H1 (cell line): ENCODE results near the gene MTMR4. TPM values are rescaled to one million over a fixed set of nuclear protein-coding genes. Genes with fewer than 3 reads are reported as not detected.
A peak's percentile ranks its signal among the peaks of the same experiment; 100 is the strongest.

Experiments used
- CHD2 ChIP-seq: IDR thresholded peaks from 2 replicates; pipeline ENCODE4 v1.6.1; 2012; ENCODE audit warnings: low read length, improper control_type of control experiment
- FOSL1 ChIP-seq: IDR thresholded peaks from 2 replicates; pipeline ENCODE4 v1.6.1; 2011; ENCODE audit warnings: mild to moderate bottlenecking, low read depth, low read length, moderate library complexity; ENCODE audit not compliant: insufficient read depth
- GABPA ChIP-seq: IDR thresholded peaks from 2 replicates; pipeline ENCODE4 v1.6.1; 2011; ENCODE audit warnings: mild to moderate bottlenecking, low read length, moderate library complexity, borderline replicate concordance; ENCODE audit not compliant: insufficient read depth
- GTF2F1 ChIP-seq: IDR thresholded peaks from 2 replicates; pipeline ENCODE4 v1.6.1; 2012; ENCODE audit warnings: low read depth, low read length, improper control_type of control experiment, borderline replicate concordance
- HDAC6 ChIP-seq: IDR thresholded peaks from one replicate; pipeline ENCODE4 v1.7.1; 2012; ENCODE audit warnings: low read depth, mild to moderate bottlenecking, inconsistent platforms, low read length, moderate library complexity
- JUN ChIP-seq: IDR thresholded peaks from 2 replicates; pipeline ENCODE4 v1.6.1; 2011; ENCODE audit warnings: low read depth, mild to moderate bottlenecking, improper control_type of control experiment, low read length
- JUND ChIP-seq: IDR thresholded peaks from 2 replicates; pipeline ENCODE4 v1.6.1; 2011; ENCODE audit warnings: mild to moderate bottlenecking, improper control_type of control experiment, low read length
- KDM4A ChIP-seq: IDR thresholded peaks from one replicate; pipeline ENCODE4 v1.7.1; 2012; ENCODE audit warnings: low read depth, mild to moderate bottlenecking, moderate library complexity, low read length, inconsistent platforms; ENCODE audit not compliant: severe bottlenecking
- KDM5A ChIP-seq: fragments of 200-600 bp; IDR thresholded peaks from 2 replicates; pipeline ENCODE4 v1.7.1; 2012; ENCODE audit warnings: mild to moderate bottlenecking, low read length, inconsistent platforms, mixed read lengths
- MAFK ChIP-seq: IDR thresholded peaks from 2 replicates; pipeline ENCODE4 v1.6.1; 2012; ENCODE audit warnings: low read depth, mild to moderate bottlenecking, improper control_type of control experiment, low read length
- NANOG ChIP-seq: IDR thresholded peaks from 2 replicates; pipeline ENCODE4 v1.6.1; 2011; ENCODE audit warnings: low read length, low read depth, mild to moderate bottlenecking, inconsistent platforms; ENCODE audit not compliant: insufficient read depth, poor library complexity, severe bottlenecking
- NRF1 ChIP-seq: IDR thresholded peaks from 2 replicates; pipeline ENCODE4 v1.6.1; 2011; ENCODE audit warnings: mild to moderate bottlenecking, low read depth, low read length, improper control_type of control experiment
- RNF2 ChIP-seq: fragments of 200-900, 300-1000 bp; sonication (generic); IDR thresholded peaks from 2 replicates; pipeline ENCODE4 v1.7.1; 2016; ENCODE audit warnings: borderline replicate concordance, low read depth, mild to moderate bottlenecking, antibody characterized with exemption, low read length; ENCODE audit not compliant: poor library complexity, severe bottlenecking; ENCODE audit errors: missing control alignments
- RXRA ChIP-seq: IDR thresholded peaks from 2 replicates; pipeline ENCODE4 v1.6.1; 2011; ENCODE audit warnings: low read depth, mild to moderate bottlenecking, low read length, moderate library complexity; ENCODE audit not compliant: insufficient read depth
- SIRT6 ChIP-seq: IDR thresholded peaks from one replicate; pipeline ENCODE4 v1.7.1; 2012; ENCODE audit warnings: low read length, inconsistent platforms
- SIX5 ChIP-seq: IDR thresholded peaks from 2 replicates; pipeline ENCODE4 v1.6.1; 2011; ENCODE audit warnings: mild to moderate bottlenecking, low read depth, low read length
- SUZ12 ChIP-seq: fragments of 200-600 bp; sonication (generic); IDR thresholded peaks from 2 replicates; pipeline ENCODE4 v1.6.1; 2012; ENCODE audit warnings: mild to moderate bottlenecking, inconsistent platforms, low read length, moderate library complexity, mixed read lengths
- TEAD4 ChIP-seq: IDR thresholded peaks from 2 replicates; pipeline ENCODE4 v1.6.1; 2012; ENCODE audit warnings: low read depth, low read length, inconsistent platforms, mixed read lengths
- YY1 ChIP-seq: IDR thresholded peaks from 2 replicates; pipeline ENCODE4 v1.6.1; 2011; ENCODE audit warnings: low read depth, mild to moderate bottlenecking, low read length
- ZNF274 ChIP-seq: IDR thresholded peaks from 2 replicates; pipeline ENCODE4 v1.7.0; 2012; ENCODE audit warnings: low read length, borderline replicate concordance; ENCODE audit errors: extremely low read depth
- polyA plus RNA-seq, 7 experiments: library from polyadenylated mRNA; depleted of rRNA in 3 of 7; stranded (reverse) in 5 of 7; unstranded in 2 of 7; fragments of >200 nt in 5 of 7; fragments of 200-250 nt in 2 of 7; gene quantifications; 1 replicate in 5 of 7; 2 replicates in 1 of 7; 4 replicates in 1 of 7; pipeline versions ENCODE4 v1.2.1 to v1.2.3, GENCODE V29; 2011 to 2013; ENCODE audit warnings: missing spikeins in 2 of 7, mixed read lengths in 2 of 7
- total RNA-seq: library from RNA; stranded (reverse); fragmentation: NEBNext Ultra II Directional; extraction: Animal tissue kit (Norgen Biotek cat#: 25700); gene quantifications from 2 replicates; pipeline ENCODE4 v1.2.1, GENCODE V29; 2021

The MTMR4 gene
- total and polyA plus RNA-seq, 2 of the 8 experiments (the other 6 are each of a cell fraction or from before 2014, with no cell fraction given), result 15.9 to 39.2 TPM

DNA sequence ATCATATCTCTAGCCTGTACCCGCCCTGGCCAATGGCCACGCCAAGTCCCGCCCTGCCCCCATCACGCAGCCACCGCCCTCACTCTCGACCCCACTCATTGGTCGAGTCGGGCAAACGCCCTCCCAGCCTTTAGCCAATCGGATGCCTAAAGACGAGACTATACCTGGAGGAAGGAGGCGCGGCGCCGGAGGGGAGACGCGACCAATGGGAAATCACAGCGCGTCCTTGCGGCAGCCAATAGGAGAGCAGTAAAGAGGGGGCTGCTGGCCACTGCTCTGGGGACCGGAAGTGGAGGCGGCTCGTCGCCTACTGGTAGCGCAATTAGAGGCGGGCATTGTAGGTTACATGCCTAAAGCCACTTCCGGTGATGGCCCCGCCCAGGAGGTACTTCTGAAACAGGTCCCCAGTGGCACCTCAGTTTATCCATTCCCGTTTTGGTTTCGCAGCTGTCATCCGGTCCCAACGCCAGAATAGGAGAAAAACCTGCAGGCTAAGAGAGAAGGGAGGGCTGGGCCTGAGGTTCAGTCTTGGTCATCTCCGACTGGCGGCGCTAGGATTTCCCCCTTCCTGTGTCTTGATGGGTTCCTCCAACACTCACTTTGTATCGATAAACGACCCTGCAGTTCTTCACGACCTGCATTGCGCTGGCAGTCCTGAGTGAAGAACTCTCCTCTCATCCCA is 3.6 kb upstream of the MTMR4 start (continued):
- no peak for TF ChIP-seq SIX5
- TF ChIP-seq HDAC6, result no peak
- TF ChIP-seq KDM4A, result no peak
- TF ChIP-seq ZNF274, result no peak
- TF ChIP-seq NRF1, result no peak
- no peak for TF ChIP-seq RNF2
- TF ChIP-seq CHD2, result peak; percentile 85
- peak; percentile 94 for TF ChIP-seq GABPA
- TF ChIP-seq SUZ12, result no peak
- peak; percentile 8; the same call in 1 of the 2 replicates for TF ChIP-seq JUND
- TF ChIP-seq MAFK, result no peak
- no peak for TF ChIP-seq SIRT6
- peak; percentile 33; the same call in 1 of the 2 replicates for TF ChIP-seq YY1
- TF ChIP-seq NANOG, result no peak
- no peak for TF ChIP-seq FOSL1
- no peak for TF ChIP-seq GTF2F1
- no peak for TF ChIP-seq TEAD4
- no peak for TF ChIP-seq RXRA
- peak; percentile 90 for TF ChIP-seq KDM5A
- no peak for TF ChIP-seq JUN
